Measurements from ENCODE around the gene SLFNL1.

SLFNL1 gene

GRCh38 chr1:40986328-40986783, 35.2 kb downstream of the SLFNL1 start:
- H3K4me1 Mint-ChIP-seq (ENCODE audit: low read depth): peaks cover 53% of the 10 kb centered on the region
- DNase-seq: no peak
- no peaks in the 10 kb centered on the region for H3K27me3 Mint-ChIP-seq
- peaks cover 100% of the 10 kb centered on the region for H3K36me3 Mint-ChIP-seq (ENCODE audit: low read depth)
- no peaks in the 10 kb centered on the region for H3K9me3 Mint-ChIP-seq
- H3K27ac Mint-ChIP-seq: peak overlapping the region; percentile 47
- no peak overlapping the region for H3K4me3 Mint-ChIP-seq

GRCh38 chr1:40985875-40986274, 35.6 kb downstream of the SLFNL1 start:
- H3K9me3 Mint-ChIP-seq: no peaks in the 10 kb centered on the region
- no peaks in the 10 kb centered on the region for H3K27me3 Mint-ChIP-seq
- H3K27ac Mint-ChIP-seq: peak overlapping the region; percentile 47
- H3K4me1 Mint-ChIP-seq (ENCODE audit: low read depth): peaks cover 58% of the 10 kb centered on the region
- no peak overlapping the region for H3K4me3 Mint-ChIP-seq
- no peak for DNase-seq
- H3K36me3 Mint-ChIP-seq (ENCODE audit: low read depth): peaks cover 100% of the 10 kb centered on the region

GRCh38 chr1:40985161-40985560, 36.4 kb downstream of the SLFNL1 start:
- Mint-ChIP-seq H3K4me3 (no peak overlapping the region), H3K4me1 (ENCODE audit: low read depth) (peaks cover 58% of the 10 kb centered on the region), H3K27ac (peak overlapping the region; percentile 47), H3K9me3 (no peaks in the 10 kb centered on the region), H3K36me3 (ENCODE audit: low read depth) (peaks cover 100% of the 10 kb centered on the region), H3K27me3 (no peaks in the 10 kb centered on the region)
- DNase-seq: no peak

DNA sequence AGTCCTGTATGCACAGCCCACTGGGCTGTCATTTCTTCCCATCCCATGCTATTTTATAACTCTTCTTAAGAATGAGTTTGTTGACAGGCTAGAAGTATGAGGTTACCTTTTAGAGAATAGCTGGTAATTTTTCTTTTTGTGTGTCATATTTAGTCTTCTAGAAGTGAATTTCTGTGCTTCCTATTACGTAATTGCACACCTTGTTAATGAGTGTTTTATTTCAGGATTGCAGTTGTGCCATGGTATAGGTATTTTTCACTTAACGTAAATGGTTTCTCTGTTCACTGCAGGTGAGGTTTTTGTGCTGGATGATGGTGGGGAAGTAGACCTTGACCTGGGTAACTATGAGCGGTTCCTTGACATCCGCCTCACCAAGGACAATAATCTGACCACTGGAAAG, 37.0 kb downstream of the SLFNL1 start:
- H3K4me3 Mint-ChIP-seq: peak overlapping the region; percentile 92
- H3K9me3 Mint-ChIP-seq: no peaks in the 10 kb centered on the region
- H3K27ac Mint-ChIP-seq: peak overlapping the region; percentile 92
- DNase-seq: no peak
- H3K4me1 Mint-ChIP-seq (ENCODE audit: low read depth): peaks cover 58% of the 10 kb centered on the region
- peaks cover 93% of the 10 kb centered on the region for H3K36me3 Mint-ChIP-seq (ENCODE audit: low read depth)
- H3K27me3 Mint-ChIP-seq: no peaks in the 10 kb centered on the region

DNA sequence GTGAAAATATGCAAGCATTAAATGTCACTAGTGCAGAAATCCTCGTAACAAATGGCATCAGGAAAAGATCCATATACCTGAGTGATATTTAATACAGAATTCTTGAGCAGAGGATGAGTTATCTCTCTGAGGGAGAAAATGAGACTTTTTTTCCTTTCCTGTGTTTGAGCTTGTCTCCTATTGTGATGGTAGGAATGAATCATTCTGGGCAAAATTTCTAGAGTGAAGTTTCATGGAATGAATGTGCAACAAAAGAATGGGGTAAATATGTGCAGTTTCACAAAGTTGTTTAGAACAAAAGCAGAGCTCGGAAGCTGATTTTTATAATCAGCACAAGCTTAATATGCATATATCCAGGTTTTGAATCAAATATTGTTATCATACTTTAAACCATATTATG, 37.5 kb downstream of the SLFNL1 start:
- Mint-ChIP-seq H3K9me3 (no peaks in the 10 kb centered on the region), H3K36me3 (ENCODE audit: low read depth) (peaks cover 89% of the 10 kb centered on the region), H3K27ac (peak overlapping the region; percentile 92), H3K4me1 (ENCODE audit: low read depth) (peaks cover 60% of the 10 kb centered on the region), H3K4me3 (peak overlapping the region; percentile 92), H3K27me3 (no peaks in the 10 kb centered on the region)
- DNase-seq: no peak

GRCh38 chr1:40983286-40983685, 38.2 kb downstream of the SLFNL1 start:
- Mint-ChIP-seq H3K4me3 (peak overlapping the region; percentile 92), H3K4me1 (ENCODE audit: low read depth) (peaks cover 63% of the 10 kb centered on the region)

GRCh38 chr1:40982721-40983120, 38.8 kb downstream of the SLFNL1 start:
- Mint-ChIP-seq H3K27ac (peak overlapping the region; percentile 92), H3K27me3 (no peaks in the 10 kb centered on the region), H3K36me3 (ENCODE audit: low read depth) (peaks cover 75% of the 10 kb centered on the region), H3K4me3 (peak overlapping the region; percentile 92), H3K9me3 (no peaks in the 10 kb centered on the region), H3K4me1 (ENCODE audit: low read depth) (peaks cover 63% of the 10 kb centered on the region)
- no peak for DNase-seq

More at GRCh38 chr1:40983286-40983685, 38.2 kb downstream of the SLFNL1 start:
- Mint-ChIP-seq H3K27me3 (no peaks in the 10 kb centered on the region), H3K9me3 (no peaks in the 10 kb centered on the region), H3K36me3 (ENCODE audit: low read depth) (peaks cover 81% of the 10 kb centered on the region), H3K27ac (peak overlapping the region; percentile 92)
- no peak for DNase-seq

DNA sequence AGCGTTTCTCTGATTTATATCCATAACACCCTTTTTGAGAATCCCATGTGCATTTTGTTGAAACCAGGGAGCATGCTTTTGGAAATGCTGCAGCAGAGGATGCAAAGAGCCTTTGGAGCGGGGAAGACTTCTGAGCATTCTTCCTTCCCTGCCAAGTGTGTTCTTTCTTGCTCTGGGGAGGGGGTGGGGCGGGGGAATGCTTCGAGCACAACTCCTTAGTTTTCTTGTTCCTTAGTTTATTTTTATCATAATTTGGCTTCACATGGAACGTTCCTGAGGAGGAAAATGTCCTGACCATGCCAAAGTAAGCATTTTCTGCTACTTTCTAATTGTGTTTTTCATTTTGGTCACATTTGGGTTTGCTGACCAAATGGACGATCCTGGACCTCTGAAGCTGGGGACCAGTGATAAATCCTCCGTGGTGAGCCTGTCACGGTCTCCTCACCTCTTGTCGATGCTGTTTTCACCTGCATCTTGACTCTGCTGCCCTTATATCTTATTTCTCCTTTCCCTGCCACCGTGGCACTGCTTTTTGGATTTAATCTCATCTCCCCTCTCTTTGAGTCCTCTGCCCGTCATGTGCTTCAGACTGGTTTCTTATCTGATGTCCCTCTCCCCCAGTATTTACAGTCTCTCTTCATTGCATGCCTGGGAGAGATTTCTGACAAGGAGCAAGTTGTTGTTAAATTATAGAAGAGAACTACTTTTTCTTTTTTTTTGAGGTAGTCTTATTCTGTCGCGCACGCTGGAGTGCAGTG, 39.7 kb downstream of the SLFNL1 start:
- Mint-ChIP-seq H3K9me3 (no peaks in the 10 kb centered on the region), H3K4me3 (peak overlapping the region; percentile 92), H3K27ac (peak overlapping the region; percentile 97), H3K36me3 (ENCODE audit: low read depth) (peaks cover 67% of the 10 kb centered on the region), H3K4me1 (ENCODE audit: low read depth) (peaks cover 66% of the 10 kb centered on the region), H3K27me3 (no peaks in the 10 kb centered on the region)
- no peak for DNase-seq

- Mint-ChIP-seq H3K27me3 (no peaks in the 10 kb centered on the region), H3K36me3 (ENCODE audit: low read depth) (peaks cover 54% of the 10 kb centered on the region), H3K27ac (peak overlapping the region; percentile 97), H3K9me3 (no peaks in the 10 kb centered on the region), H3K4me3 (peak overlapping the region; percentile 92), H3K4me1 (ENCODE audit: low read depth) (peaks cover 59% of the 10 kb centered on the region)
- DNase-seq: peak; percentile 68
Measured at GRCh38 chr1:40980453-40981121, 40.9 kb downstream of the SLFNL1 start.

DNA sequence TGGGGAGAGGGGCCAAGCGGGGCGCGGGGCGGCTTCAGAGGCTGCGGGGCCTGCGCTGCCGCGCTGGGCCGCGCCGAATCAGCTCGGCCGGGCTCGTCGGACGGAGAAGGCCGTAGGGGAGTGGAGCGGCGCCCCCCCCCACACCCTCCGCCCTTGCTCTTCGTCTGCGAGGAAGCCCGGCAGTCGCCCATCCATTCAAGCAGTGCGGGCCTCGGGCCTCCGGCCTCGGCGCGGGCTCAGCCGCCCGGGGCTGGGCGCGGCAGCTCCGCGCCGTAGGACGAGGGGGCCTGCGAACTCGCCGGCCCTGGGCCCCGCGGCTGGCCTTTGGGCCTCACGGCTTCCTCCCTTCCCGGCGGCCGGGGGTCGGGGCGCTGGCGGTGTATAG, 41.5 kb downstream of the SLFNL1 start:
- DNase-seq: peak; percentile 73
- H3K27me3 Mint-ChIP-seq: no peaks in the 10 kb centered on the region
- H3K4me1 Mint-ChIP-seq (ENCODE audit: low read depth): peaks cover 54% of the 10 kb centered on the region
- H3K36me3 Mint-ChIP-seq (ENCODE audit: low read depth): peaks cover 49% of the 10 kb centered on the region
- H3K4me3 Mint-ChIP-seq: peak overlapping the region; percentile 92
- no peaks in the 10 kb centered on the region for H3K9me3 Mint-ChIP-seq
- H3K27ac Mint-ChIP-seq: peak overlapping the region; percentile 97

DNA sequence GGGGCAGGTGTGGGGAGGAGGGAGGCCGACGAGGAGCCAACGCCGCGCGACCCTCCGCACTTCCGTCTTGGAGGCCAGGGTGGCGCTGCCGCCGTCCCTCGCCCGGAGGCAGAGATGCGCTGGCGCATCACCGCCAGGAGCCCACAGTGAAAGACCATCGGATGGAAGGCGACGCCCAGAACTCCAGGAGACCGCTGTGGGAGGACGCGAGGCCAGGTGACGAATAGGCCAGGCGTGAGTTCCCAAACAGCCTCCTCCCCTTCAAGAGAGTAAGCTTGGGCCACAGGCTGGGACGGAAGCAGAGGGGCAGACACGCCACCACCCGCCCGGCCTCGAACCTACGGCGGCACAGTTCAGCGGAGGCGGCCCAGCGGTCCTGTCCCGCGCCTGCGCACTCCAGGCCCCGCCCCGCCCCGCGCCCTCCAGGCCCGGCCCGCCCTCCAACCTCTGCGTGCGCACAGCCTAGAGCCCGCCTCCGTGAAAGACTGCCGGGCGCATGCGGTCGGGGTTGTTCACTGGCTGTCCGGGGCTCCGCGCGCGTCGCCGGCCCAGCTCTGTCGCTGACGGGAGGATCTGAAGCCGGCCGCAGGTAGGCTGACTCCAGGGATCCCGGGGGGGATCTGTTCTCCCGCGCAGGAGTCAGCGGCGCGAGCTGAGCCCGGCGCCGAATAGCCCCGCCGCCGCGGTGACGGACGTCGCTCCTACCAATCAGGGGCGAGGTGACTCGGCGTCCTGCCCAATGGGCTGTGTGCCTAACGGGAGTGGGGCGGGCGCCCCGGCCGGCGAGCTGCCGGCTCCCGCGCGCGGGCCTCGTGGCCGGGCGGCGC, 42.1 kb downstream of the SLFNL1 start, which contains the start of gene CTPS1:
CTPS1 (plus strand) TSS at position 456 of the 827 bp plus-strand sequence. CDS start 3,595 bp downstream, outside the sequence.
- H3K27me3 Mint-ChIP-seq: no peaks in the 10 kb centered on the region
- H3K27ac Mint-ChIP-seq: peak within 1 kb of the TSS; percentile 97
- H3K36me3 Mint-ChIP-seq (ENCODE audit: low read depth): peaks cover 42% of the 10 kb centered on the region
- DNase-seq: peak; percentile 99
- peak within 1 kb of the TSS; percentile 92 for H3K4me3 Mint-ChIP-seq
- H3K4me1 Mint-ChIP-seq (ENCODE audit: low read depth): peaks cover 48% of the 10 kb centered on the region
- H3K9me3 Mint-ChIP-seq: no peaks in the 10 kb centered on the region

DNA sequence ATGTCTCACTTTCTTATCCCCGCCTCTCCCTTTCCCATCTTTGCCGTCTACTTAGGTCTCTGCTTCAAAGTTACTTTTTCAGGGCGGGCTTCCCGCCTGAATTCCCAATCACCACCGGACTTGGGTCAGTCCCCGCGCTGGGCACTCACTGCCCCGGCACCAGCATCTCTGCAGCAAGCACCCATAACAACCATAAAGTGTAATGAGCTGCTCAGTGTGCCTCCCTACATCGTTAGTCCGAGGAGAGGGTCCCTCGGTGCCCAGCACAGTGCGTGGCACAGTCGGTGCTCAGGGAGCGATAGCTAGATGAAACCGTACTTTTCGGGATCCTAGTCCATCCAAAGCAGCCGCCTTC, 42.7 kb downstream of the SLFNL1 start:
- H3K4me3 Mint-ChIP-seq: peak overlapping the region; percentile 84
- no peak for DNase-seq
- peaks cover 37% of the 10 kb centered on the region for H3K36me3 Mint-ChIP-seq (ENCODE audit: low read depth)
- peaks cover 45% of the 10 kb centered on the region for H3K4me1 Mint-ChIP-seq (ENCODE audit: low read depth)
- H3K27me3 Mint-ChIP-seq: no peaks in the 10 kb centered on the region
- H3K9me3 Mint-ChIP-seq: no peaks in the 10 kb centered on the region
- peak overlapping the region; percentile 96 for H3K27ac Mint-ChIP-seq

- Mint-ChIP-seq H3K27ac (no peak overlapping the region), H3K4me3 (no peak overlapping the region), H3K36me3 (ENCODE audit: low read depth) (peaks cover 25% of the 10 kb centered on the region), H3K4me1 (ENCODE audit: low read depth) (peaks cover 36% of the 10 kb centered on the region), H3K27me3 (no peaks in the 10 kb centered on the region), H3K9me3 (no peaks in the 10 kb centered on the region)
- no peak for DNase-seq
Measured at GRCh38 chr1:40977716-40978115, 43.8 kb downstream of the SLFNL1 start.

DNA sequence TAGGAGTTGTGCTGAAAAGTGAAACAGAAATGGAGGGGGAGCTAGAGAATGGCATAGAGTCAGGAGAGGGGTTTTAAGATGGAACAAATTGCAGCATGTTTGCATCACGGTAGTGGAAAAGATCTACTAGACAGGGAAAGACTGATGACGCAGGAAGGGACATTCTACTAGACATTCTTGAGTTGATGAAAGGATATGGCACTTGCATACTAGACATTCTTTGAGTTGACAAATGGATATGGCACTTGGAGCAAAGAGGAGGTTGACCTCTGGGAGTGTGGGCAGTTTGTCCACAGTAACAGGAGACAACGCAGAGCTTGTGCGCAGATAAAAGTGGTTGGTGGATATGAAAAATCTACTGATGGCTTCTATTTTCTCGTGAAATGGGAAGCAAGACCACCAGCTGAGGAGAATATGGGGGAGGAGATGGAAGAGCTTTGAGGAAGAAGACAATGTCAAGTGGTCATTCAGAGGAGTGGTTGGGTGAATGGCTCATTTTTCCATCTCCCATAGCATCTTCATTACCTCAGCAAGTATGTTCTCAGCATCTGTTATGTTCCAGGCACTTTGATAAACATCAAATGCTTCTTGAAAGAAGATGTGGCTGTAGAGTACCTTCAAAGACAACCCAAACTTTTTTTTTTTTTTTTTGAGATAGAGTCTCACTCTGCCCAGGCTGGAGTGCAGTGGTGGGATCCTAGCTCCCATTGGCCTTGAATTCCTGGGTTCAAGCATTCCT, 44.4 kb downstream of the SLFNL1 start:
- H3K9me3 Mint-ChIP-seq: no peaks in the 10 kb centered on the region
- peaks cover 30% of the 10 kb centered on the region for H3K4me1 Mint-ChIP-seq (ENCODE audit: low read depth)
- no peaks in the 10 kb centered on the region for H3K27me3 Mint-ChIP-seq
- peaks cover 19% of the 10 kb centered on the region for H3K36me3 Mint-ChIP-seq (ENCODE audit: low read depth)
- DNase-seq: no peak
- no peak overlapping the region for H3K27ac Mint-ChIP-seq
- H3K4me3 Mint-ChIP-seq: no peak overlapping the region
